ENCODE measurements around the gene PRELID3B. TPM values are rescaled to one million over a fixed set of nuclear protein-coding genes. Genes with fewer than 3 reads are reported as not detected.
A peak's percentile ranks its signal among the peaks of the same experiment; 100 is the strongest.

Gene PRELID3B
- total RNA-seq, 2 donors from 2014 or later: 168 to 181 TPM

GRCh38 chr20:58990651-58991445 lies 51.7 kb downstream of the PRELID3B start:
- Mint-ChIP-seq H3K4me3 (no peak overlapping the region), H3K27ac (peak overlapping the region; percentile 58), H3K4me1 (ENCODE audit: low read depth) (peaks cover 16% of the 10 kb centered on the region), H3K27me3 (ENCODE audit: low read depth) (no peaks in the 10 kb centered on the region), H3K36me3 (ENCODE audit: insufficient read depth in 2 of 2) (peaks cover 14 to 32% of the 10 kb centered on the region in 2 donors), H3K9me3 (no peaks in the 10 kb centered on the region)
- DNase-seq (no peak), ATAC-seq (replicated peaks in 1 of 2) (no peak)

- DNase-seq: no peak
- no peaks in the 10 kb centered on the region for H3K9me3 Mint-ChIP-seq
- no peak overlapping the region for H3K27ac Mint-ChIP-seq
- H3K36me3 Mint-ChIP-seq (ENCODE audit: insufficient read depth in 2 of 2): peaks cover 10 to 30% of the 10 kb centered on the region in 2 donors
- H3K27me3 Mint-ChIP-seq (ENCODE audit: low read depth): no peaks in the 10 kb centered on the region
- H3K4me3 Mint-ChIP-seq: no peak overlapping the region
- peaks cover 32% of the 10 kb centered on the region for H3K4me1 Mint-ChIP-seq (ENCODE audit: low read depth)
- ATAC-seq (replicated peaks in 1 of 2): no peak
These were observed 53.4 kb downstream of the PRELID3B start for GRCh38 chr20:58989196-58989595.

GRCh38 chr20:58988565-58988882 lies 54.1 kb downstream of the PRELID3B start:
- no peaks in the 10 kb centered on the region for H3K27me3 Mint-ChIP-seq (ENCODE audit: low read depth)
- H3K9me3 Mint-ChIP-seq: no peaks in the 10 kb centered on the region
- peaks cover 10 to 25% of the 10 kb centered on the region in 2 donors for H3K36me3 Mint-ChIP-seq (ENCODE audit: insufficient read depth in 2 of 2)
- DNase-seq: no peak
- ATAC-seq (replicated peaks in 1 of 2): no peak
- no peak overlapping the region for H3K4me3 Mint-ChIP-seq
- peaks cover 39% of the 10 kb centered on the region for H3K4me1 Mint-ChIP-seq (ENCODE audit: low read depth)
- no peak overlapping the region for H3K27ac Mint-ChIP-seq

- Mint-ChIP-seq H3K27me3 (ENCODE audit: low read depth) (no peaks in the 10 kb centered on the region), H3K36me3 (ENCODE audit: insufficient read depth in 2 of 2) (peaks cover 10 to 25% of the 10 kb centered on the region in 2 donors), H3K4me1 (ENCODE audit: low read depth) (peaks cover 44% of the 10 kb centered on the region), H3K4me3 (no peak overlapping the region), H3K27ac (peak overlapping the region; percentile 84), H3K9me3 (no peaks in the 10 kb centered on the region)
- DNase-seq (no peak), ATAC-seq (replicated peaks in 1 of 2) (no peak)
These were observed 54.6 kb downstream of the PRELID3B start for GRCh38 chr20:58987790-58988564.

- peaks cover 53% of the 10 kb centered on the region for H3K4me1 Mint-ChIP-seq (ENCODE audit: low read depth)
- H3K36me3 Mint-ChIP-seq (ENCODE audit: insufficient read depth in 2 of 2): peaks cover 15 to 25% of the 10 kb centered on the region in 2 donors
- H3K4me3 Mint-ChIP-seq: peak overlapping the region; percentile 57 to 73
- DNase-seq (no peak), ATAC-seq (replicated peaks in 1 of 2) (peak; percentile 67 to 77)
- no peaks in the 10 kb centered on the region for H3K27me3 Mint-ChIP-seq (ENCODE audit: low read depth)
- no peaks in the 10 kb centered on the region for H3K9me3 Mint-ChIP-seq
- H3K27ac Mint-ChIP-seq: peak overlapping the region; percentile 84
These were observed 55.5 kb downstream of the PRELID3B start for GRCh38 chr20:58986968-58987517.

- peak overlapping the region; percentile 57 to 73 for H3K4me3 Mint-ChIP-seq
- H3K27me3 Mint-ChIP-seq (ENCODE audit: low read depth): no peaks in the 10 kb centered on the region
- H3K9me3 Mint-ChIP-seq: no peaks in the 10 kb centered on the region
- no peak for ATAC-seq (replicated peaks in 1 of 2)
- peaks cover 15 to 23% of the 10 kb centered on the region in 2 donors for H3K36me3 Mint-ChIP-seq (ENCODE audit: insufficient read depth in 2 of 2)
- peaks cover 54% of the 10 kb centered on the region for H3K4me1 Mint-ChIP-seq (ENCODE audit: low read depth)
- peak overlapping the region; percentile 84 for H3K27ac Mint-ChIP-seq
- no peak for DNase-seq
These were observed 56.2 kb downstream of the PRELID3B start for GRCh38 chr20:58986286-58986967.

GRCh38 chr20:58985656-58986055 lies 56.9 kb downstream of the PRELID3B start:
- DNase-seq: no peak
- Mint-ChIP-seq H3K27me3 (ENCODE audit: low read depth) (no peaks in the 10 kb centered on the region), H3K4me3 (peak overlapping the region in 1 of 2 donors; percentile 7), H3K9me3 (no peaks in the 10 kb centered on the region), H3K4me1 (ENCODE audit: low read depth) (peaks cover 54% of the 10 kb centered on the region), H3K36me3 (ENCODE audit: insufficient read depth in 2 of 2) (peaks cover 15 to 21% of the 10 kb centered on the region in 2 donors), H3K27ac (no peak overlapping the region)
- ATAC-seq (replicated peaks in 1 of 2): no peak

- no peaks in the 10 kb centered on the region for H3K9me3 Mint-ChIP-seq
- H3K27me3 Mint-ChIP-seq (ENCODE audit: low read depth): no peaks in the 10 kb centered on the region
- no peak for ATAC-seq (replicated peaks in 1 of 2)
- no peak overlapping the region for H3K27ac Mint-ChIP-seq
- peaks cover 15 to 18% of the 10 kb centered on the region in 2 donors for H3K36me3 Mint-ChIP-seq (ENCODE audit: insufficient read depth in 2 of 2)
- peaks cover 54% of the 10 kb centered on the region for H3K4me1 Mint-ChIP-seq (ENCODE audit: low read depth)
- DNase-seq: no peak
- peak overlapping the region in 1 of 2 donors; percentile 25 for H3K4me3 Mint-ChIP-seq
These were observed 57.9 kb downstream of the PRELID3B start for GRCh38 chr20:58984691-58985090.

Other genes with a start within 250 kb of the PRELID3B start
- gene GNAS-AS1, start 191.9 kb downstream of the PRELID3B start, total RNA-seq: 1 to 10 TPM; 2.3 to 2.5 TPM
- 100 to 1,000 TPM; 781 to 820 TPM for gene GNAS, start 190.1 kb downstream of the PRELID3B start, total RNA-seq
- 10 to 100 TPM; 66.2 to 67.5 TPM for gene NELFCD, start 61.5 kb downstream of the PRELID3B start, total RNA-seq
- gene CTSZ, start 35.5 kb downstream of the PRELID3B start, total RNA-seq: 10 to 100 TPM; 44.5 to 51.6 TPM
- not detected for gene TUBB1, start 23.4 kb downstream of the PRELID3B start, total RNA-seq
- 10 to 100 TPM; 55.7 to 56.4 TPM for gene ATP5F1E, start 10.5 kb downstream of the PRELID3B start, total RNA-seq
- 1 to 10 TPM; 8.2 to 9.0 TPM for gene ZNF831, start 121.0 kb upstream of the PRELID3B start, total RNA-seq